Activated naive CD4-positive, alpha-beta T cell treated with anti-CD3 and anti-CD28 coated beads, Interleukin-2, amount 50 U/mL, for 72 hours (primary cell): ENCODE measurements around the gene ADA. TPM values are rescaled to one million over a fixed set of nuclear protein-coding genes. Genes with fewer than 3 reads are reported as not detected.
A peak's percentile ranks its signal among the peaks of the same experiment; 100 is the strongest.

Experiments
- ATAC-seq, 2 donors: fragments of 150-1000 bp; cut with Tn5 transposase; 2 replicates each; pipeline ENCODE4 v1.10.0; 2021; ENCODE audit warnings: mild to moderate bottlenecking in 2 of 2, moderate library complexity in 2 of 2
- DNase-seq, 2 donors: peaks; one replicate each; pipeline ENCODE4 v3.0.0; 2021 to 2022; ENCODE audit warnings: low spot score in 2 of 2
- H3K27ac Mint-ChIP-seq, 2 donors: one replicate each; pipeline ENCODE4 v1.8.0; 2022; ENCODE audit warnings: mild to moderate bottlenecking in 2 of 2, mixed read lengths in 2 of 2
- H3K36me3 Mint-ChIP-seq, 2 donors: one replicate each; pipeline ENCODE4 v1.8.0; 2022; ENCODE audit warnings: mixed read lengths in 2 of 2
- H3K9me3 Mint-ChIP-seq, 2 donors: one replicate each; pipeline ENCODE4 v1.8.0; 2022; ENCODE audit warnings: mixed read lengths in 2 of 2
- total RNA-seq, 2 donors: library from RNA; stranded (reverse); gene quantifications; one replicate each; pipeline ENCODE4 v1.2.3, GENCODE V29; 2022

The ADA gene
- total RNA-seq, 2 donors from 2014 or later = 33.4 to 54.9 TPM

GRCh38 chr20:44622501-44623270, 28.8 kb downstream of the ADA start:
- H3K36me3 Mint-ChIP-seq = peaks cover 37 to 56% of the 10 kb centered on the region in 2 donors

GRCh38 chr20:44621939-44622338, 29.6 kb downstream of the ADA start:
- ATAC-seq (no peak), DNase-seq (no peak)
- Mint-ChIP-seq H3K27ac (no peak overlapping the region), H3K9me3 (peaks cover 0 to 5% of the 10 kb centered on the region in 2 donors), H3K36me3 (peaks cover 35 to 56% of the 10 kb centered on the region in 2 donors)

More at GRCh38 chr20:44622501-44623270, 28.8 kb downstream of the ADA start:
- DNase-seq (no peak), ATAC-seq (no peak)
- peaks cover 0 to 5% of the 10 kb centered on the region in 2 donors for H3K9me3 Mint-ChIP-seq
- H3K27ac Mint-ChIP-seq = no peak overlapping the region

GRCh38 chr20:44621325-44621724, 30.2 kb downstream of the ADA start:
- Mint-ChIP-seq H3K9me3 (peaks cover 0 to 5% of the 10 kb centered on the region in 2 donors), H3K36me3 (peaks cover 35 to 56% of the 10 kb centered on the region in 2 donors)
- no peak for DNase-seq

GRCh38 chr20:44620030-44620429, 31.5 kb downstream of the ADA start:
- no peak overlapping the region for H3K27ac Mint-ChIP-seq
- ATAC-seq (no peak), DNase-seq (no peak)
- H3K9me3 Mint-ChIP-seq = peaks cover 0 to 5% of the 10 kb centered on the region in 2 donors
- peaks cover 35 to 54% of the 10 kb centered on the region in 2 donors for H3K36me3 Mint-ChIP-seq

More at GRCh38 chr20:44621325-44621724, 30.2 kb downstream of the ADA start:
- no peak for ATAC-seq
- H3K27ac Mint-ChIP-seq = no peak overlapping the region

GRCh38 chr20:44619294-44619693, 32.2 kb downstream of the ADA start:
- peak overlapping the region in 1 of 2 donors; percentile 75 for H3K27ac Mint-ChIP-seq
- peaks cover 0 to 5% of the 10 kb centered on the region in 2 donors for H3K9me3 Mint-ChIP-seq
- DNase-seq (no peak), ATAC-seq (no peak)
- peaks cover 35 to 49% of the 10 kb centered on the region in 2 donors for H3K36me3 Mint-ChIP-seq

- Mint-ChIP-seq H3K27ac (peak overlapping the region; percentile 75 to 82), H3K36me3 (peaks cover 28 to 43% of the 10 kb centered on the region in 2 donors), H3K9me3 (no peaks in the 10 kb centered on the region)
- ATAC-seq (peak; percentile 72 to 75), DNase-seq (no peak)
Observed at GRCh38 chr20:44618318-44618731, 33.2 kb downstream of the ADA start.

GRCh38 chr20:44616604-44616964, 34.9 kb downstream of the ADA start:
- H3K27ac Mint-ChIP-seq = peak overlapping the region in 1 of 2 donors; percentile 72
- peaks cover 15 to 26% of the 10 kb centered on the region in 2 donors for H3K36me3 Mint-ChIP-seq
- ATAC-seq (no peak), DNase-seq (no peak)
- H3K9me3 Mint-ChIP-seq = no peaks in the 10 kb centered on the region

GRCh38 chr20:44615876-44616603, 35.5 kb downstream of the ADA start:
- peak overlapping the region; percentile 18 to 72 for H3K27ac Mint-ChIP-seq
- DNase-seq (no peak), ATAC-seq (no peak)
- H3K9me3 Mint-ChIP-seq = no peaks in the 10 kb centered on the region
- H3K36me3 Mint-ChIP-seq = peaks cover 13 to 20% of the 10 kb centered on the region in 2 donors

GRCh38 chr20:44615169-44615791, 36.2 kb downstream of the ADA start:
- Mint-ChIP-seq H3K9me3 (no peaks in the 10 kb centered on the region), H3K36me3 (peaks cover 12 to 13% of the 10 kb centered on the region in 2 donors), H3K27ac (peak overlapping the region; percentile 18 to 72)
- DNase-seq (no peak), ATAC-seq (peak; percentile 29 to 35)

GRCh38 chr20:44614525-44614924, 37.0 kb downstream of the ADA start:
- H3K27ac Mint-ChIP-seq = peak overlapping the region; percentile 24 to 72
- no peak for DNase-seq

GRCh38 chr20:44613575-44613974, 37.9 kb downstream of the ADA start:
- DNase-seq (peak in 1 of 2 donors; percentile 42), ATAC-seq (no peak)
- Mint-ChIP-seq H3K27ac (peak overlapping the region; percentile 3 to 72), H3K36me3 (no peaks in the 10 kb centered on the region), H3K9me3 (no peaks in the 10 kb centered on the region)

More at GRCh38 chr20:44614525-44614924, 37.0 kb downstream of the ADA start:
- H3K36me3 Mint-ChIP-seq = peaks cover 4 to 5% of the 10 kb centered on the region in 2 donors
- H3K9me3 Mint-ChIP-seq = no peaks in the 10 kb centered on the region
- no peak for ATAC-seq

- Mint-ChIP-seq H3K27ac (peak overlapping the region; percentile 87 to 95), H3K36me3 (no peaks in the 10 kb centered on the region), H3K9me3 (no peaks in the 10 kb centered on the region)
- ATAC-seq = peak; percentile 29 to 47
- no peak for DNase-seq
Observed at GRCh38 chr20:44610313-44610962, 41.1 kb downstream of the ADA start.

- no peaks in the 10 kb centered on the region for H3K36me3 Mint-ChIP-seq
- peak; percentile 96 to 99 for ATAC-seq
- H3K27ac Mint-ChIP-seq = peak overlapping the region; percentile 84 to 87
- peak; percentile 86 to 88 for DNase-seq
- no peaks in the 10 kb centered on the region for H3K9me3 Mint-ChIP-seq
Observed at GRCh38 chr20:44609516-44610312, 41.8 kb downstream of the ADA start.

GRCh38 chr20:44609006-44609515, 42.4 kb downstream of the ADA start:
- DNase-seq (no peak), ATAC-seq (no peak)
- H3K27ac Mint-ChIP-seq = no peak overlapping the region
- H3K9me3 Mint-ChIP-seq = no peaks in the 10 kb centered on the region
- H3K36me3 Mint-ChIP-seq = no peaks in the 10 kb centered on the region

- Mint-ChIP-seq H3K9me3 (no peaks in the 10 kb centered on the region), H3K27ac (no peak overlapping the region), H3K36me3 (no peaks in the 10 kb centered on the region)
- DNase-seq = no peak
- ATAC-seq = no peak
Observed at GRCh38 chr20:44606725-44607441, 44.6 kb downstream of the ADA start.
